IPS-18c (cell line): Measurements from ENCODE around the gene PPP1R3E.
"Not testable (repeated sequence)": the region's sequence is repeated elsewhere in the genome, so short reads cannot be mapped to it uniquely, and the experiment has no call there.

ENCODE experiments used
- H3K4me3 ChIP-seq: 2 replicates; pipeline ENCODE4 v1.7.0; 2013; ENCODE audit warnings: low read depth, mild to moderate bottlenecking, low read length, moderate library complexity; ENCODE audit not compliant: insufficient read depth
- H3K9me3 ChIP-seq: one replicate; pipeline ENCODE4 v1.6.1; 2013; ENCODE audit warnings: mild to moderate bottlenecking, low read length, moderate library complexity; ENCODE audit not compliant: control insufficient read depth, insufficient read depth

PPP1R3E gene, protein sequence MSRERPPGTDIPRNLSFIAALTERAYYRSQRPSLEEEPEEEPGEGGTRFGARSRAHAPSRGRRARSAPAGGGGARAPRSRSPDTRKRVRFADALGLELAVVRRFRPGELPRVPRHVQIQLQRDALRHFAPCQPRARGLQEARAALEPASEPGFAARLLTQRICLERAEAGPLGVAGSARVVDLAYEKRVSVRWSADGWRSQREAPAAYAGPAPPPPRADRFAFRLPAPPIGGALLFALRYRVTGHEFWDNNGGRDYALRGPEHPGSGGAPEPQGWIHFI

DNA sequence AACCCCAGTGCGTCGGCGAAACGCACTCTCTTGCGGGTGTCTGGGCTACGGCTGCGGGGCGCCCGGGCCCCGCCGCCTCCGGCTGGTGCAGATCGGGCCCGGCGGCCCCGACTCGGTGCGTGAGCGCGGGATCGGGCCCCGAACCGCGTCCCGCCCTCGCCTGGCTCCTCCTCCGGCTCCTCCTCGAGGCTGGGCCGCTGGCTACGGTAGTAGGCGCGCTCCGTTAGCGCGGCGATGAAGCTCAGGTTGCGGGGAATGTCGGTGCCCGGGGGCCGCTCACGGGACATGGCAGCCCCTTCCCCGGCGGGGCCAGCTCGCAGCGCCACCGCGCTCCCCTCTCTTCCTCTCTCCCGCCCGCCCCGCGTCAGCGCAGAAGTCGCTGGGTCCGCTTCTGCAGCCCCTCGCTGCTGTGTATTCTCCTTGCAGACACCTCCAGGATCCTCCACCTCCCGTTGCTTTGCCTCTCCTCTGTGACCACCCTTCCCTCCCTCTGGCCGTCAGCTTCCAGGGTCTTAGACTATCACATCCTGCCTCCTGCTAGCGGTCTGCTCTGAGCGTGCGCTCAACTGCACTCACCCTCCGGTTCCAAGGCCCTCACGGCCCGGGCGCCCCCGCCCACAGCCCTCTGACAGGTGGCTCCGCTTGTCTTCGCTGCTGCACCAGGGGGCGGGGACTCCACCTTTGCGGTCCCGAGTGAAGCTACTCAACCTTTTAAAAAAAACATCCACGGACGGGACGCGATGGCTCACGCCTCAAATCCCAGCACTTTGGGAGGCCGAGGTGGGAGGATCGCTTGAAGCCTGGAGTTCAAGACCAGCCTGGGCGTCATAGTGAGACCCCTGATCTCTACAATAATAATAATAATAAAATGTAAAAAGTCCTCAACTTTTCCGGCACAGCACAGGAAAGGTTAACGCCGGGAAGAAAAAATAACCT, at the start of gene PPP1R3E:
Gene PPP1R3E, minus strand, starts transcription at position 570 of the 936 bp plus-strand sequence. Its CDS starts 283 bp downstream, at position 287.
- Histone ChIP-seq H3K9me3 (peaks cover 1% of the 10 kb centered on the region), H3K4me3 (peak within 1 kb of the TSS; percentile 77)

DNA sequence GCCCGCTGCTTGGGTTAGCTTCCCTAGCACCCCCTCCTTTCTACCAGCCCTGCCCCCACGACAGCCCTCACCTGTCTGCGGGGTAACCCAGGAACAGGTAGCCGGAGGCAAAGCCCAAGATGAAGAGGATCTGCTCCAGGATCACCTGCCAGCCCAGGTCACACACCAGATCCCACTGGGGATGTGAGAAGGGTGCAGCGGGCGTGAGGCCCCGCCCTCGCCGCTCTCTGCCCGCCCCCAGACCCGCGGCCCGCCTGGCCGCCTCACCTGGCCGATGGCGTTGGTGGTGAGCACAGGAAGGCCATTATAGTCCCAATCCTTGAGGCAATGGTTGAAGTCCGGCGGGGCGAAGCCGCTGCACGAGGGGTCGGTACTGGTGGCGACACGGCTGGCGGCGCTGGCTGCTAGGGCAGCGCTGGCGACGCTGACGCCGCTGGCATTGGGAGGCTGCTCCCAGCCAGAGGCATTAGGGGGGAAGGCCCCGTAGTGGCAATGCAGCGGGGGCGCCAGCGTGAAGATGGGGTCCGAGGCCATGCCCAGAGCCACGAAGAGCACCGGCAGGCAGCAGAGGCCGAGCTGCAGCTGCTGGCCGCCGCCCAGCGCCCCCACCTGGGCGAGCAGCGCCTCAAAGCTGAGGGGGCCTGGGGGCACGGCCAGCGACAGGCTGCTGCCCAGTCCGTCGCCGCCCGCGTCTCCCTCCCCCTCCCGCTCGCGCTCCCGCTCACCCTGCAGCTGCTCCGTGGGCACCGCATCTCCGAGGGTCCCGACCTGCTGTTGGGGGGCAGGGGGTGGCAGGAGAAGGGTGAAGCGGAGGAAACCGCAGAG, 49.2 kb upstream of the PPP1R3E start:
- Histone ChIP-seq H3K9me3 (no peaks in the 10 kb centered on the region), H3K4me3 (peak overlapping the region; percentile 85)

- Histone ChIP-seq H3K9me3 (no peaks in the 10 kb centered on the region), H3K4me3 (no peak overlapping the region)
Measured at GRCh38 chr14:23349156-23349845, 46.6 kb upstream of the PPP1R3E start.

DNA sequence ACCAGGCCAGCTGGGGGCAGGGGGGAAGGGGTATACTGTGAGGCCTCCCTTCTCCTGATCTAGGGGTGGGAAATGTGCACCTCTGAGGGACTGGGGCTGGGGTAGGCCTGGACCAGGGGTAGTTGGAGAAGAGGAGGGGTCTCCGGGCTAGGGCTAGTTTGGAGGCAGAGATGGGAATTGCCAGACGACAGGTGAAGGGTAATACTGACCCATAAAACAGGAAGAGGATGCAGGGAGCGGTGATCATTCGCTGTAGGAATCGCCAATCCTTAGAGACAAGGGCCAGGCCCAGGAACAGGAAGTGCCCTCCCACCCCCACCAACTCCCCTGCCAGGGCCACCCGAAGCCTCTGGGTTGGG, 45.6 kb upstream of the PPP1R3E start:
- H3K4me3 ChIP-seq, result no peak overlapping the region

GRCh38 chr14:23347406-23348296, 45.0 kb upstream of the PPP1R3E start:
- H3K9me3 ChIP-seq, result no peaks in the 10 kb centered on the region
- H3K4me3 ChIP-seq, result no peak overlapping the region

More for the DNA sequence above, 45.6 kb upstream of the PPP1R3E start:
- H3K9me3 ChIP-seq, result no peaks in the 10 kb centered on the region

- no peaks in the 10 kb centered on the region for H3K9me3 ChIP-seq
- no peak overlapping the region for H3K4me3 ChIP-seq
Measured at GRCh38 chr14:23346693-23347405, 44.2 kb upstream of the PPP1R3E start.

- Histone ChIP-seq H3K4me3 (no peak overlapping the region), H3K9me3 (no peaks in the 10 kb centered on the region)
Measured at GRCh38 chr14:23345987-23346692, 43.5 kb upstream of the PPP1R3E start.

GRCh38 chr14:23344481-23344880, 41.8 kb upstream of the PPP1R3E start:
- Histone ChIP-seq H3K4me3 (no peak overlapping the region), H3K9me3 (no peaks in the 10 kb centered on the region)

DNA sequence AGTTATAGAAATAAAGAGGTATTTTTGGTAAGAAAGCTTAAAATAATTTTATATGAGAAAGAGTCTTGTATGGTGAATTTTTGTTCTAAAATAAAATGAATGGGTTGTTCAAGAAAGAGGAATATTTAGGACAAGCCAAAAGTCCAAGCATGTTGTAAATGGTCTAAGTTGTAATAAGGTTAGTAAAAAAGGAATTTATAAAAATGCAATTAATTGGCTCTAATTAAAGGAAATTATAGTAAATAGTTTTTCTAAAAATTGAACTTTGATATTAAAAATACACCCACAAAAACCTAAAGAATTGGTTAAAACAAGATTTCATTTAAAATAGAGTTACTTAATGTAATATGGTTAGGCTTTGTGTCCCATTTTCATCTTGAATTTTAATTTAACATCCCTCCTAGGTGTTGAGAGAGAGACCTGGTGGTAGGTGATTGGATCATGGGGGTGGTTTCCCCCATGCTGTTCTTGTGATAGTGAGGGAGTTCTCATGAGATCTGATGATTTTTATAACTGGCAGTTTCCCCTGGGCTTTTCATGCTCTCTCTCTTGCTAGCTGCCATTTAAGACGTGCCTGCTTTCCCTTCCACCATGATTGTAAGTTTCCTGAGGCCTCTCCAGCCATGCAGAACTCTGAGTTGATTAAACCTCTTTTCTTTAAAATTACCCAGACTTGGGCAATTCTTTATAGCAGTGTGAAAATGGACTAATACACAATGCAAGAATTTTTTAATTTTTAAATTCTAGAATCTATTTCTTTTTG, 37.0 kb upstream of the PPP1R3E start:
- H3K9me3 ChIP-seq, result no peaks in the 10 kb centered on the region
- H3K4me3 ChIP-seq, result no peak overlapping the region

- Histone ChIP-seq H3K4me3 (no peak overlapping the region), H3K9me3 (no peaks in the 10 kb centered on the region)
Measured at GRCh38 chr14:23335623-23336022, 33.0 kb upstream of the PPP1R3E start.

- no peak overlapping the region for H3K4me3 ChIP-seq
- no peaks in the 10 kb centered on the region for H3K9me3 ChIP-seq
Measured at GRCh38 chr14:23327947-23328744, 25.5 kb upstream of the PPP1R3E start.

- Histone ChIP-seq H3K4me3 (no peak overlapping the region), H3K9me3 (no peaks in the 10 kb centered on the region)
Measured at GRCh38 chr14:23326491-23327332, 24.1 kb upstream of the PPP1R3E start.

DNA sequence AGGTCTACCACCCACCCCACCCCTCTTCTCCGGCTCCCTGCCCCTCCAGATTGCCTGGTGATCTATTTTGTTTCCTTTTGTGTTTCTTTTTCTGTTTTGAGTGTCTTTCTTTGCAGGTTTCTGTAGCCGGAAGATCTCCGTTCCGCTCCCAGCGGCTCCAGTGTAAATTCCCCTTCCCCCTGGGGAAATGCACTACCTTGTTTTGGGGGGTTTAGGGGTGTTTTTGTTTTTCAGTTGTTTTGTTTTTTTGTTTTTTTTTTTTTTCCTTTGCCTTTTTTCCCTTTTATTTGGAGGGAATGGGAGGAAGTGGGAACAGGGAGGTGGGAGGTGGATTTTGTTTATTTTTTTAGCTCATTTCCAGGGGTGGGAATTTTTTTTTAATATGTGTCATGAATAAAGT, 23.1 kb upstream of the PPP1R3E start:
- H3K4me3 ChIP-seq, H3K9me3 ChIP-seq: not testable (repeated sequence)
